Measurements from ENCODE around the gene NOP9.

Gene NOP9

GRCh38 chr14:24258119-24258518 is 41.5 kb upstream of the NOP9 start:
- no peak overlapping the region for H3K9ac ChIP-seq (ENCODE audit: low read length)
- no peak overlapping the region for H3K27ac ChIP-seq (ENCODE audit: low read depth, low read length, poor library complexity, severe bottlenecking)
- no peaks in the 10 kb centered on the region for H3K36me3 ChIP-seq (ENCODE audit: insufficient read depth, low read length)
- no peaks in the 10 kb centered on the region for H4K20me1 ChIP-seq (ENCODE audit: insufficient read depth, low read length)
- H3F3A ChIP-seq (ENCODE audit: insufficient read depth, low read length): no peaks in the 10 kb centered on the region
- H3K79me2 ChIP-seq (ENCODE audit: insufficient read depth, low read length): no peaks in the 10 kb centered on the region
- no peak overlapping the region for H3K4me2 ChIP-seq (ENCODE audit: low read length)
- H3K9me3 ChIP-seq (ENCODE audit: low read length): no peaks in the 10 kb centered on the region
- H2AFZ ChIP-seq (ENCODE audit: low read length): no peak overlapping the region
- H3K27me3 ChIP-seq (ENCODE audit: insufficient read depth, low read length): no peaks in the 10 kb centered on the region
- no peak overlapping the region for H3K4me3 ChIP-seq (ENCODE audit: low read depth, low read length, poor library complexity, severe bottlenecking)
- TF ChIP-seq CTCF (IDR thresholded peaks at IDR 0.05; ENCODE audit: low read length) (no peak), EZH2 (IDR thresholded peaks at IDR 0.05; ENCODE audit: borderline replicate concordance, low read length) (no peak)
- no peaks in the 10 kb centered on the region for H3K4me1 ChIP-seq (ENCODE audit: insufficient read depth, low read length, severe bottlenecking)
- no peaks in the 10 kb centered on the region for H3K9me2 ChIP-seq (ENCODE audit: low read depth, low read length)

GRCh38 chr14:24258548-24259265 is 40.9 kb upstream of the NOP9 start:
- H3K27me3 ChIP-seq (ENCODE audit: insufficient read depth, low read length): no peaks in the 10 kb centered on the region
- no peaks in the 10 kb centered on the region for H3K9me3 ChIP-seq (ENCODE audit: low read length)
- H4K20me1 ChIP-seq (ENCODE audit: insufficient read depth, low read length): no peaks in the 10 kb centered on the region
- no peak overlapping the region for H3K27ac ChIP-seq (ENCODE audit: low read depth, low read length, poor library complexity, severe bottlenecking)
- H3K79me2 ChIP-seq (ENCODE audit: insufficient read depth, low read length): no peaks in the 10 kb centered on the region
- TF ChIP-seq EZH2 (IDR thresholded peaks at IDR 0.05; ENCODE audit: borderline replicate concordance, low read length) (no peak), CTCF (IDR thresholded peaks at IDR 0.05; ENCODE audit: low read length) (no peak)
- H3K9ac ChIP-seq (ENCODE audit: low read length): no peak overlapping the region
- H3K36me3 ChIP-seq (ENCODE audit: insufficient read depth, low read length): no peaks in the 10 kb centered on the region
- no peaks in the 10 kb centered on the region for H3F3A ChIP-seq (ENCODE audit: insufficient read depth, low read length)
- H3K4me1 ChIP-seq (ENCODE audit: insufficient read depth, low read length, severe bottlenecking): no peaks in the 10 kb centered on the region
- H3K4me3 ChIP-seq (ENCODE audit: low read depth, low read length, poor library complexity, severe bottlenecking): no peak overlapping the region
- H3K4me2 ChIP-seq (ENCODE audit: low read length): no peak overlapping the region
- no peak overlapping the region for H2AFZ ChIP-seq (ENCODE audit: low read length)
- no peaks in the 10 kb centered on the region for H3K9me2 ChIP-seq (ENCODE audit: low read depth, low read length)

- no peaks in the 10 kb centered on the region for H3K4me1 ChIP-seq (ENCODE audit: insufficient read depth, low read length, severe bottlenecking)
- H3K9ac ChIP-seq (ENCODE audit: low read length): no peak overlapping the region
- H3K9me2 ChIP-seq (ENCODE audit: low read depth, low read length): no peaks in the 10 kb centered on the region
- no peaks in the 10 kb centered on the region for H3K36me3 ChIP-seq (ENCODE audit: insufficient read depth, low read length)
- H2AFZ ChIP-seq (ENCODE audit: low read length): no peak overlapping the region
- H3K27me3 ChIP-seq (ENCODE audit: insufficient read depth, low read length): no peaks in the 10 kb centered on the region
- no peaks in the 10 kb centered on the region for H3K9me3 ChIP-seq (ENCODE audit: low read length)
- no peaks in the 10 kb centered on the region for H3F3A ChIP-seq (ENCODE audit: insufficient read depth, low read length)
- H4K20me1 ChIP-seq (ENCODE audit: insufficient read depth, low read length): no peaks in the 10 kb centered on the region
- no peaks in the 10 kb centered on the region for H3K79me2 ChIP-seq (ENCODE audit: insufficient read depth, low read length)
- H3K4me3 ChIP-seq (ENCODE audit: low read depth, low read length, poor library complexity, severe bottlenecking): no peak overlapping the region
- no peak overlapping the region for H3K27ac ChIP-seq (ENCODE audit: low read depth, low read length, poor library complexity, severe bottlenecking)
- no peak for TF ChIP-seq EZH2 (IDR thresholded peaks at IDR 0.05; ENCODE audit: borderline replicate concordance, low read length)
- TF ChIP-seq CTCF (IDR thresholded peaks at IDR 0.05; ENCODE audit: low read length): no peak
- H3K4me2 ChIP-seq (ENCODE audit: low read length): no peak overlapping the region
Observed at GRCh38 chr14:24259282-24260025, 40.2 kb upstream of the NOP9 start.
